ENCODE results near the gene SSC4D. TPM values are rescaled to one million over a fixed set of nuclear protein-coding genes. Genes with fewer than 3 reads are reported as not detected.
A peak's percentile ranks its signal among the peaks of the same experiment; 100 is the strongest.
"Not testable (repeated sequence)": the region's sequence is repeated elsewhere in the genome, so short reads cannot be mapped to it uniquely, and the experiment has no call there.

Gene SSC4D
- total RNA-seq, 1 donor from 2014 or later: 6.0 TPM

- DNase-seq (ENCODE audit: low read depth) (no peak), FAIRE-seq (no peak)
- H3K36me3 ChIP-seq (ENCODE audit: insufficient read depth, low read length): no peaks in the 10 kb centered on the region
- H2AFZ ChIP-seq (ENCODE audit: low read depth, low read length): no peak overlapping the region
- peaks cover 8% of the 10 kb centered on the region for H3K4me1 Mint-ChIP-seq (ENCODE audit: low read depth, unreplicated experiment)
- H3K4me1 ChIP-seq (ENCODE audit: insufficient read depth, low read length): peaks cover 11% of the 10 kb centered on the region
- no peaks in the 10 kb centered on the region for H3K27me3 Mint-ChIP-seq (ENCODE audit: low read depth, unreplicated experiment)
- no peak overlapping the region for H3K4me3 ChIP-seq (ENCODE audit: insufficient read depth, low read depth, low read length)
- H3K9ac ChIP-seq (ENCODE audit: low read length): no peak overlapping the region
- H3K4me2 ChIP-seq (ENCODE audit: low read length): no peak overlapping the region
- no peak overlapping the region for H3K27ac ChIP-seq (ENCODE audit: low read depth, low read length)
- no peaks in the 10 kb centered on the region for H3K9me3 ChIP-seq (ENCODE audit: insufficient read depth, low read depth, low read length)
- no peaks in the 10 kb centered on the region for H3K9me3 Mint-ChIP-seq (ENCODE audit: unreplicated experiment)
- TF ChIP-seq CTCF (IDR thresholded peaks at IDR 0.05; ENCODE audit: insufficient read depth, low read depth, low read length) (no peak), EZH2 (IDR thresholded peaks at IDR 0.05; ENCODE audit: insufficient read depth, low read length) (no peak)
- no peaks in the 10 kb centered on the region for H4K20me1 ChIP-seq (ENCODE audit: insufficient read depth, low read length)
- no peaks in the 10 kb centered on the region for H3K79me2 ChIP-seq (ENCODE audit: insufficient read depth, low read length)
- no peak overlapping the region for H3K4me3 Mint-ChIP-seq (ENCODE audit: unreplicated experiment)
- no peaks in the 10 kb centered on the region for H3K27me3 ChIP-seq (ENCODE audit: insufficient read depth, low read length)
- no peak overlapping the region for H3K27ac Mint-ChIP-seq (ENCODE audit: unreplicated experiment)
- H3K36me3 Mint-ChIP-seq (ENCODE audit: low read depth, unreplicated experiment): peaks cover 2% of the 10 kb centered on the region
Measured at GRCh38 chr7:76390092-76390491, 19.4 kb downstream of the SSC4D start.

DNA sequence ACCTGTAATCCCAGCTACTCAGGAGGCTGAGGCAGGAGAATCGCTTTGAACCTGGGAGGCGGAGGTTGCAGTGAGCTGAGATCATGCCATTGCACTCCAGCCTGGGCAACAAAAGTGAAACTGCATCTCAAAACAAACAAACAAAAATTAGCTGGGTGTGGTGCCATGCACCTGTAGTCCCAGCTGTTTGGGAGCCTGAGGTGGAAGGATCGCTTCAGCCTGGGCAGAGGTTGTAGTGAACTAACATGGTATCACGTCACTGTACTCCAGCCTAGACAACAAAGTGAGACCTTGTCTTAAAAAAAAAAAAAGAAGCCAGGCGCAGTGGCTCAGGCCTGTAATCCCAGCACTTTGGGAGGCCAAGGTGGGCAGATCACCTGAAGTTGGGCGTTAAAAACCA lies 21.7 kb downstream of the SSC4D start:
- H3K4me1 Mint-ChIP-seq (ENCODE audit: low read depth, unreplicated experiment); H2AFZ ChIP-seq (ENCODE audit: low read depth, low read length); DNase-seq (ENCODE audit: low read depth); H3K9me3 Mint-ChIP-seq (ENCODE audit: unreplicated experiment); FAIRE-seq; H3K27me3 Mint-ChIP-seq (ENCODE audit: low read depth, unreplicated experiment); H3K27ac Mint-ChIP-seq (ENCODE audit: unreplicated experiment); H3K4me3 Mint-ChIP-seq (ENCODE audit: unreplicated experiment); H3K27me3 ChIP-seq (ENCODE audit: insufficient read depth, low read length); H3K36me3 Mint-ChIP-seq (ENCODE audit: low read depth, unreplicated experiment); H3K4me2 ChIP-seq (ENCODE audit: low read length); H3K9ac ChIP-seq (ENCODE audit: low read length); H4K20me1 ChIP-seq (ENCODE audit: insufficient read depth, low read length); H3K9me3 ChIP-seq (ENCODE audit: insufficient read depth, low read depth, low read length); H3K36me3 ChIP-seq (ENCODE audit: insufficient read depth, low read length); H3K4me1 ChIP-seq (ENCODE audit: insufficient read depth, low read length); H3K79me2 ChIP-seq (ENCODE audit: insufficient read depth, low read length); H3K27ac ChIP-seq (ENCODE audit: low read depth, low read length); H3K4me3 ChIP-seq (ENCODE audit: insufficient read depth, low read depth, low read length): not testable (repeated sequence)

GRCh38 chr7:76386691-76387260 lies 22.7 kb downstream of the SSC4D start:
- Histone ChIP-seq H4K20me1 (ENCODE audit: insufficient read depth, low read length) (no peaks in the 10 kb centered on the region), H2AFZ (ENCODE audit: low read depth, low read length) (no peak overlapping the region), H3K27me3 (ENCODE audit: insufficient read depth, low read length) (no peaks in the 10 kb centered on the region), H3K79me2 (ENCODE audit: insufficient read depth, low read length) (no peaks in the 10 kb centered on the region), H3K4me1 (ENCODE audit: insufficient read depth, low read length) (peaks cover 4% of the 10 kb centered on the region), H3K4me3 (ENCODE audit: insufficient read depth, low read depth, low read length) (no peak overlapping the region), H3K4me2 (ENCODE audit: low read length) (no peak overlapping the region), H3K27ac (ENCODE audit: low read depth, low read length) (no peak overlapping the region), H3K36me3 (ENCODE audit: insufficient read depth, low read length) (no peaks in the 10 kb centered on the region), H3K9ac (ENCODE audit: low read length) (no peak overlapping the region), H3K9me3 (ENCODE audit: insufficient read depth, low read depth, low read length) (no peaks in the 10 kb centered on the region)
- H3K4me3 Mint-ChIP-seq (ENCODE audit: unreplicated experiment): no peak overlapping the region
- no peaks in the 10 kb centered on the region for H3K27me3 Mint-ChIP-seq (ENCODE audit: low read depth, unreplicated experiment)
- no peaks in the 10 kb centered on the region for H3K9me3 Mint-ChIP-seq (ENCODE audit: unreplicated experiment)
- H3K4me1 Mint-ChIP-seq (ENCODE audit: low read depth, unreplicated experiment): peaks cover 6% of the 10 kb centered on the region
- H3K27ac Mint-ChIP-seq (ENCODE audit: unreplicated experiment): no peak overlapping the region
- no peak for TF ChIP-seq CTCF (IDR thresholded peaks at IDR 0.05; ENCODE audit: insufficient read depth, low read depth, low read length)
- no peak for TF ChIP-seq EZH2 (IDR thresholded peaks at IDR 0.05; ENCODE audit: insufficient read depth, low read length)
- DNase-seq (ENCODE audit: low read depth) (peak; percentile 33), FAIRE-seq (no peak)
- peaks cover 2% of the 10 kb centered on the region for H3K36me3 Mint-ChIP-seq (ENCODE audit: low read depth, unreplicated experiment)
